Progenitor cell of endocrine pancreas (in vitro differentiated cells): ENCODE measurements around the gene ST8SIA1. TPM values are rescaled to one million over a fixed set of nuclear protein-coding genes. Genes with fewer than 3 reads are reported as not detected.
A peak's percentile ranks its signal among the peaks of the same experiment; 100 is the strongest.

Experiments
- DNase-seq: peaks from one replicate; pipeline ENCODE4 v3.0.0; 2021; ENCODE audit warnings: low spot score; ENCODE audit not compliant: unreplicated experiment
- H3K27ac Mint-ChIP-seq: 2 replicates; pipeline ENCODE4 v1.8.0; 2021; ENCODE audit warnings: mild to moderate bottlenecking, moderate library complexity, mixed read lengths
- H3K27me3 Mint-ChIP-seq: 2 replicates; pipeline ENCODE4 v1.8.0; 2021; ENCODE audit warnings: mixed read lengths
- H3K36me3 Mint-ChIP-seq: 2 replicates; pipeline ENCODE4 v1.8.0; 2022; ENCODE audit warnings: mixed read lengths; ENCODE audit not compliant: insufficient read depth
- H3K4me1 Mint-ChIP-seq: 2 replicates; pipeline ENCODE4 v1.8.0; 2021; ENCODE audit warnings: low read depth, mixed read lengths
- H3K4me3 Mint-ChIP-seq: 2 replicates; pipeline ENCODE4 v1.8.0; 2021; ENCODE audit warnings: low read depth, mild to moderate bottlenecking, moderate library complexity, mixed read lengths
- H3K9me3 Mint-ChIP-seq: 2 replicates; pipeline ENCODE4 v1.8.0; 2021; ENCODE audit warnings: low read depth, mixed read lengths
- CTCF ChIP-seq: fragments of 200-600 bp; sonication (generic); IDR thresholded peaks from one replicate; pipeline ENCODE4 v1.5.0; 2021; ENCODE audit warnings: antibody characterized with exemption, mild to moderate bottlenecking; ENCODE audit not compliant: unreplicated experiment
- total RNA-seq: library from RNA; stranded (reverse); gene quantifications from 2 replicates; pipeline ENCODE4 v1.2.1, GENCODE V29; 2021

ST8SIA1 gene
- total RNA-seq, 1 donor from 2014 or later = 5.2 TPM

GRCh38 chr12:22202847-22203246 is 131.7 kb downstream of the ST8SIA1 start:
- no peak for TF ChIP-seq CTCF
- no peak overlapping the region for H3K4me3 Mint-ChIP-seq
- peaks cover 2% of the 10 kb centered on the region for H3K36me3 Mint-ChIP-seq
- no peaks in the 10 kb centered on the region for H3K4me1 Mint-ChIP-seq
- DNase-seq = no peak
- H3K27me3 Mint-ChIP-seq = no peaks in the 10 kb centered on the region
- peaks cover 14% of the 10 kb centered on the region for H3K9me3 Mint-ChIP-seq
- H3K27ac Mint-ChIP-seq = no peak overlapping the region

GRCh38 chr12:22201101-22201500 is 133.4 kb downstream of the ST8SIA1 start:
- DNase-seq = no peak

GRCh38 chr12:22196236-22196635 is 138.3 kb downstream of the ST8SIA1 start:
- Mint-ChIP-seq H3K4me1 (peaks cover 11% of the 10 kb centered on the region), H3K27ac (no peak overlapping the region)

More at GRCh38 chr12:22201101-22201500, 133.4 kb downstream of the ST8SIA1 start:
- H3K4me1 Mint-ChIP-seq = peaks cover 5% of the 10 kb centered on the region
- no peak overlapping the region for H3K4me3 Mint-ChIP-seq
- H3K27me3 Mint-ChIP-seq = no peaks in the 10 kb centered on the region
- H3K36me3 Mint-ChIP-seq = peaks cover 2% of the 10 kb centered on the region
- no peak overlapping the region for H3K27ac Mint-ChIP-seq
- H3K9me3 Mint-ChIP-seq = peaks cover 14% of the 10 kb centered on the region
- no peak for TF ChIP-seq CTCF

GRCh38 chr12:22190969-22191368 is 143.5 kb downstream of the ST8SIA1 start:
- no peak for DNase-seq
- peak overlapping the region; percentile 88 for H3K27ac Mint-ChIP-seq
- no peak overlapping the region for H3K4me3 Mint-ChIP-seq
- H3K9me3 Mint-ChIP-seq = peaks cover 7% of the 10 kb centered on the region
- TF ChIP-seq CTCF = no peak
- H3K27me3 Mint-ChIP-seq = no peaks in the 10 kb centered on the region
- H3K36me3 Mint-ChIP-seq = peaks cover 1% of the 10 kb centered on the region
- H3K4me1 Mint-ChIP-seq = peaks cover 17% of the 10 kb centered on the region

More at GRCh38 chr12:22196236-22196635, 138.3 kb downstream of the ST8SIA1 start:
- no peak for TF ChIP-seq CTCF
- Mint-ChIP-seq H3K9me3 (no peaks in the 10 kb centered on the region), H3K4me3 (no peak overlapping the region), H3K27me3 (no peaks in the 10 kb centered on the region), H3K36me3 (no peaks in the 10 kb centered on the region)
- no peak for DNase-seq

GRCh38 chr12:22188431-22188830 is 146.1 kb downstream of the ST8SIA1 start:
- H3K4me3 Mint-ChIP-seq = no peak overlapping the region
- H3K27me3 Mint-ChIP-seq = no peaks in the 10 kb centered on the region
- H3K9me3 Mint-ChIP-seq = peaks cover 7% of the 10 kb centered on the region
- H3K36me3 Mint-ChIP-seq = peaks cover 1% of the 10 kb centered on the region
- TF ChIP-seq CTCF = no peak
- no peak for DNase-seq
- H3K4me1 Mint-ChIP-seq = peaks cover 17% of the 10 kb centered on the region
- H3K27ac Mint-ChIP-seq = no peak overlapping the region
